Neural progenitor cell (in vitro differentiated cells): Measurements from ENCODE around the gene GORAB.

Source experiments
- CTCF ChIP-seq: fragments of 200-600 bp; sonication (generic); IDR thresholded peaks from 2 replicates; pipeline ENCODE4 v1.5.1; 2017; ENCODE audit warnings: antibody characterized with exemption, mild to moderate bottlenecking
- EZH2phosphoT487 ChIP-seq: fragments of 200-600 bp; sonication (generic); IDR thresholded peaks from 2 replicates; pipeline ENCODE4 v1.6.1; 2017; ENCODE audit warnings: antibody characterized with exemption

- no peak for TF ChIP-seq CTCF
- no peak for TF ChIP-seq EZH2phosphoT487
Observed at GRCh38 chr1:170487503-170487902, 44.5 kb upstream of the GORAB start.
